GM12878 (cell line): ENCODE data around the gene RPS26. TPM values are rescaled to one million over a fixed set of nuclear protein-coding genes. Genes with fewer than 3 reads are reported as not detected.
"Not testable (repeated sequence)": the region's sequence is repeated elsewhere in the genome, so short reads cannot be mapped to it uniquely, and the experiment has no call there.

Experiments
- ATAC-seq: fragments of 200-7000 bp; cut with Tn5 transposase; 3 replicates; pipeline ENCODE4 v1.9.1; 2020; ENCODE audit warnings: mild to moderate bottlenecking, moderate library complexity
- BruUV-seq: library from RNA; stranded (reverse); fragments of 400-500 nt; replicated peaks from 2 replicates; lab custom pipeline; 2021; lab: Mats Ljungman, UMichigan
- CTCF ChIA-PET: fragments of 300-600 bp; sonication (Branson Sonifier 250); formaldehyde crosslinking; extraction: SDS; loops from one replicate; lab custom pipeline; 2021; ENCODE audit warnings: inconsistent platforms; lab: Yijun Ruan, JAX
- POLR2A ChIA-PET: fragments of 350-600 bp; formaldehyde crosslinking; extraction: SDS; loops from one replicate; lab custom pipeline; 2021; ENCODE audit warnings: inconsistent platforms; lab: Charles Lee
- RAD21 ChIA-PET: fragments of 300-600 bp; sonication (Branson Sonifier 250); formaldehyde crosslinking; loops from one replicate; lab custom pipeline; 2023; ENCODE audit warnings: antibody characterized with exemption; ENCODE audit not compliant: unreplicated experiment; lab: Charles Lee
- SMC1A ChIA-PET: fragments of 300-600 bp; sonication (Branson Sonifier 250); formaldehyde crosslinking; loops from one replicate; lab custom pipeline; 2023; ENCODE audit not compliant: unreplicated experiment, uncharacterized antibody; lab: Charles Lee
- DNase-seq: peaks from one replicate; pipeline ENCODE4 v3.0.0-alpha.2; 2011; ENCODE audit warnings: low read depth, low spot score
- FAIRE-seq: peaks from 3 replicates; lab custom pipeline; 2011; peaks lifted over from hg19 to GRCh38; lab: Jason Lieb, UNC
- H2AFZ ChIP-seq: 2 replicates; pipeline ENCODE4 v1.6.0; 2011; ENCODE audit warnings: low read depth, low read length, control low read depth; ENCODE audit not compliant: control insufficient read depth
- H3K27ac ChIP-seq: 2 replicates; pipeline ENCODE4 v1.5.1; 2011; ENCODE audit warnings: control low read depth; ENCODE audit not compliant: control insufficient read depth, insufficient read depth
- H3K27me3 ChIP-seq, 2 experiments: replicated peaks in 1 of 2; 2 replicates each; pipeline versions ENCODE4 v1.6.0 to v1.6.1; 2011; ENCODE audit warnings: low read length in 1 of 2; ENCODE audit not compliant: control insufficient read depth in 2 of 2, insufficient read depth in 2 of 2
- H3K36me3 ChIP-seq, 2 experiments: 2 replicates each; pipeline ENCODE4 v1.5.1; 2011; ENCODE audit warnings: low read length in 1 of 2; ENCODE audit not compliant: control insufficient read depth in 2 of 2, insufficient read depth in 2 of 2
- H3K4me1 ChIP-seq: 2 replicates; pipeline ENCODE4 v1.6.1; 2011; ENCODE audit warnings: mild to moderate bottlenecking, low read length, moderate library complexity, mixed read lengths; ENCODE audit not compliant: control insufficient read depth, insufficient read depth
- H3K4me2 ChIP-seq: 2 replicates; pipeline ENCODE4 v1.6.0; 2011; ENCODE audit warnings: control low read depth; ENCODE audit not compliant: control insufficient read depth, insufficient read depth
- H3K4me3 ChIP-seq: fragments of 200-600 bp; sonication (generic); 2 replicates; pipeline ENCODE4 v1.5.1; 2016
- H3K79me2 ChIP-seq: 2 replicates; pipeline ENCODE4 v1.6.0; 2011; ENCODE audit warnings: low read length; ENCODE audit not compliant: control insufficient read depth, insufficient read depth
- H3K9ac ChIP-seq: 2 replicates; pipeline ENCODE4 v1.8.0; 2011; ENCODE audit warnings: low read length, control low read depth, mixed read lengths; ENCODE audit not compliant: control insufficient read depth, insufficient read depth
- H3K9me3 ChIP-seq: replicated peaks from 3 replicates; pipeline ENCODE4 v1.5.1; 2011; ENCODE audit warnings: mild to moderate bottlenecking, low read length; ENCODE audit not compliant: control insufficient read depth, insufficient read depth
- H4K20me1 ChIP-seq: 2 replicates; pipeline ENCODE4 v1.6.0; 2011; ENCODE audit not compliant: control insufficient read depth, insufficient read depth
- CBX5 ChIP-seq: sonication (generic); IDR thresholded peaks from 2 replicates; pipeline ENCODE4 v1.6.1; 2016; ENCODE audit warnings: low read depth, moderate library complexity, mild to moderate bottlenecking, inconsistent platforms
- EGR1 ChIP-seq, 2 experiments: IDR thresholded peaks; 1 replicate in 1 of 2; 2 replicates in 1 of 2; pipeline ENCODE4 v1.6.1; 2011 to 2012; ENCODE audit warnings: low read depth in 2 of 2, low read length in 2 of 2, borderline replicate concordance in 1 of 2, mild to moderate bottlenecking in 1 of 2, moderate library complexity in 1 of 2
- GABPA ChIP-seq: IDR thresholded peaks from 2 replicates; pipeline ENCODE4 v1.6.1; 2014; ENCODE audit warnings: antibody characterized with exemption, low read depth, mild to moderate bottlenecking, inconsistent platforms
- NFXL1 ChIP-seq: fragments of 450-650 bp; IDR thresholded peaks from 2 replicates; pipeline ENCODE4 v1.6.1; 2017; ENCODE audit warnings: antibody characterized with exemption, mild to moderate bottlenecking, borderline replicate concordance
- NR2F1 ChIP-seq: fragments of 450-650 bp; conservative IDR thresholded peaks from 2 replicates; pipeline ENCODE4 v1.6.1; 2017; ENCODE audit warnings: mild to moderate bottlenecking
- SMARCA5 ChIP-seq: fragments of 450-650 bp; IDR thresholded peaks from 2 replicates; pipeline ENCODE4 v1.6.1; 2017; ENCODE audit warnings: mild to moderate bottlenecking
- WGBS: methylation state at CpG from one replicate; pipeline ENCODE4 v1.1.6; 2016; ENCODE audit warnings: low lambda C conversion rate; ENCODE audit not compliant: insufficient replicate concordance, insufficient coverage; ENCODE audit errors: missing lambda C conversion rate; 5-methylcytosine and 5-hydroxymethylcytosine counted together
- in situ Hi-C: fragments of 300-500 bp; cut with MboI; formaldehyde crosslinking; loops from 9 replicates; pipeline ENCODE4 v1.14.3; 2018; ENCODE audit warnings: mixed read lengths
- intact Hi-C: fragments of 100-400 bp; cut with micrococcal nuclease; formaldehyde crosslinking; loops from one replicate; pipeline ENCODE4 v1.14.2; 2022; ENCODE audit not compliant: unreplicated experiment
- polyA plus RNA-seq, 11 experiments: library from polyadenylated mRNA; depleted of rRNA in 4 of 11; unstranded in 6 of 11; stranded (reverse) in 5 of 11; fragments of >200 nt; fragmentation: Nextera tagmentation in 4 of 11; fragmentation: Illumina TruSeq in 1 of 11; extraction: Ambion mirVana in 4 of 11; extraction: Trizol in 1 of 11; gene quantifications; 1 replicate in 1 of 11; 2 replicates in 10 of 11; pipeline versions ENCODE4 v1.2.1 to v1.2.3, GENCODE V29; 2011 to 2016; ENCODE audit warnings: inconsistent platforms in 2 of 11, missing spikeins in 2 of 11, low read depth in 1 of 11
- total RNA-seq, 4 experiments: library from RNA; depleted of rRNA in 3 of 4; stranded (reverse); fragments of >200 nt in 3 of 4; fragmentation: Illumina TruSeq in 1 of 4; extraction: Trizol in 1 of 4; gene quantifications; 2 replicates each; pipeline versions ENCODE4 v1.2.1 to v1.2.3, GENCODE V29; 2013 to 2021
- TF ChIP-seq, protein P1 (sequence below): fragments of 450-650 bp; IDR thresholded peaks from 2 replicates; pipeline ENCODE4 v1.6.1; 2018; ENCODE audit warnings: borderline replicate concordance, mild to moderate bottlenecking; ENCODE audit not compliant: partially characterized antibody

RPS26 gene
- total and polyA plus RNA-seq, 10 of the 15 experiments (the other 5 are each of a cell fraction or from before 2014, with no cell fraction given): 75.5 to 3,147 (median 881) TPM

DNA sequence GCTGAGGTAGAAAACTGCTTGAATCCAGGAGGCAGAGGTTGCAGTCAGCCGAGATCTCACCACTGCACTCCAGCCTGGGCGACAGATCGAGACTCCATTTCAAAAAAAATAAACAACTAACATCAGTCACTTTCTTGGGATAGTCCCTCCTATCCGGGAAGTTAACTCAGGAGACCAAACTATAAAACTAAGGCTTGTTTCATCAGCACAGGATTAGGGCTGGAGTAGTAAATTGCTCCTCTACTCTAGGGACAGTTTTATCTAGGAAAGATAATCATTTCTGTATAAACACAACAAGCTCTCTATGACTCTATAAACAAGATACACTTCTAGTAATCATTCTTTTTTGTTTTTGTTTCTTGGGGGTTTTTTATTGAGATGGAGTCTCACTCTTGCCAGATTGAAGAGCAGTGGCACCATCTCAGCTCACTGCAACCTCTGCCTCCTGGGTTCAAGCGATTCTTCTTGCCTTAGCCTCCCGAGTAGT is 11.7 kb downstream of the RPS26 start:
- ChIA-PET POLR2A (interaction anchor here (0.6 to 1.0 kb wide), 3 partner anchors 41 to 105 kb away, joined by 3 to 4 read pairs (median 4); partner anchors contain the start of genes MYL6 and PA2G4), SMC1A (no interaction called here), CTCF (interaction anchor here (0.7 to 1.1 kb wide), 2 partner anchors 9 to 136 kb away, joined by 3 read pairs; partner anchors contain the start of gene SMARCC2), RAD21 (no interaction called here)
- in situ Hi-C loops: no loop called here
- DNase-seq (no peak), FAIRE-seq (no peak), ATAC-seq (no peak)
- no peak overlapping the region for H3K9ac ChIP-seq
- intact Hi-C loops: no loop called here
- no peak overlapping the region for H2AFZ ChIP-seq
- BruUV-seq: no TSS peak
- WGBS: 90% methylated on average over 6 of the region's 6 CpGs
- no peaks in the 10 kb centered on the region for H4K20me1 ChIP-seq
- H3K4me1 ChIP-seq: no peaks in the 10 kb centered on the region
- H3K27me3 ChIP-seq: no peaks in the 10 kb centered on the region
- TF ChIP-seq NFXL1 (no peak), SMARCA5 (no peak), GABPA (no peak), NR2F1 (no peak), CBX5 (no peak), EGR1 (IDR thresholded peaks at IDR 0.05; ENCODE audit: borderline replicate concordance in 1 of 2, low read depth in 2 of 2, low read length in 2 of 2) (no peak)
- TF ChIP-seq, protein P1, sequence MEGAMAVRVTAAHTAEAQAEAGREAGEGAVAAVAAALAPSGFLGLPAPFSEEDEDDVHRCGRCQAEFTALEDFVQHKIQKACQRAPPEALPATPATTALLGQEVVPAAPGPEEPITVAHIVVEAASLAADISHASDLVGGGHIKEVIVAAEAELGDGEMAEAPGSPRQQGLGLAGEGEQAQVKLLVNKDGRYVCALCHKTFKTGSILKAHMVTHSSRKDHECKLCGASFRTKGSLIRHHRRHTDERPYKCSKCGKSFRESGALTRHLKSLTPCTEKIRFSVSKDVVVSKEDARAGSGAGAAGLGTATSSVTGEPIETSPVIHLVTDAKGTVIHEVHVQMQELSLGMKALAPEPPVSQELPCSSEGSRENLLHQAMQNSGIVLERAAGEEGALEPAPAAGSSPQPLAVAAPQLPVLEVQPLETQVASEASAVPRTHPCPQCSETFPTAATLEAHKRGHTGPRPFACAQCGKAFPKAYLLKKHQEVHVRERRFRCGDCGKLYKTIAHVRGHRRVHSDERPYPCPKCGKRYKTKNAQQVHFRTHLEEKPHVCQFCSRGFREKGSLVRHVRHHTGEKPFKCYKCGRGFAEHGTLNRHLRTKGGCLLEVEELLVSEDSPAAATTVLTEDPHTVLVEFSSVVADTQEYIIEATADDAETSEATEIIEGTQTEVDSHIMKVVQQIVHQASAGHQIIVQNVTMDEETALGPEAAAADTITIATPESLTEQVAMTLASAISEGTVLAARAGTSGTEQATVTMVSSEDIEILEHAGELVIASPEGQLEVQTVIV: no peak
- no peak overlapping the region for H3K4me2 ChIP-seq
- no peaks in the 10 kb centered on the region for H3K9me3 ChIP-seq
- H3K27ac ChIP-seq: no peak overlapping the region
- no peaks in the 10 kb centered on the region for H3K36me3 ChIP-seq
- H3K79me2 ChIP-seq: no peaks in the 10 kb centered on the region
- H3K4me3 ChIP-seq: no peak overlapping the region

DNA sequence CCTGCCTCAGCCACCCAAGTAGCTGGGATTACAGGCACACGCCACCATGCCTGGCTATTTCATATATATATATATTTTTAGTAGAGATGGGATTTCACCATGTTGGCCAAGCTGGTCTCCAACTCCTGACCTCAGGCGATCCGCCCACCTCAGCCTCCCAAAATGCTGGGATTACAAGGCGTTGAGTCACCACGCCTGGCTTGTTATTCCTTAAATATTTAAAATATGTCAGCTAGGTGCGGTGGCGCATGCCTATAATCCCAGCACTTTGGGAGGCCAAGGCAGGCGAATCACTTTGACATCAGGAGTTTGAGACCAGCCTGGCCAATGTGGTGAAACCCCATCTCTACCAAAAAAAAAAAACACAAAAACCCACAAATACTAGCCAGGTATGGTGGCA is 18.2 kb downstream of the RPS26 start:
- H3K27ac ChIP-seq, in situ Hi-C loops, H3K9ac ChIP-seq, H3K4me1 ChIP-seq, H3K9me3 ChIP-seq, H3K4me3 ChIP-seq, H3K4me2 ChIP-seq, CTCF ChIA-PET, H3K27me3 ChIP-seq, SMC1A ChIA-PET, H3K36me3 ChIP-seq, H3K79me2 ChIP-seq, ATAC-seq, RAD21 ChIA-PET, POLR2A ChIA-PET, intact Hi-C loops, BruUV-seq, FAIRE-seq, H4K20me1 ChIP-seq, H2AFZ ChIP-seq, DNase-seq: not testable (repeated sequence)
- 83% methylated on average over 8 of the region's 8 CpGs for WGBS
